Measurements from ENCODE around the gene OLIG3. TPM values are rescaled to one million over a fixed set of nuclear protein-coding genes. Genes with fewer than 3 reads are reported as not detected.

Gene OLIG3
- total and polyA plus RNA-seq, 2 of the 8 experiments (the other 6 are each of a cell fraction or from before 2014, with no cell fraction given), result 0.60 to 1.3 TPM

GRCh38 chr6:137490961-137491360, 3.2 kb downstream of the OLIG3 start (continued):
- TF ChIP-seq CHD7 (IDR thresholded peaks at IDR 0.05; ENCODE audit: insufficient replicate concordance, low read length), result no peak
- no peak for TF ChIP-seq RFX5 (IDR thresholded peaks at IDR 0.05; ENCODE audit: borderline replicate concordance, low read depth, low read length)
- no peak for TF ChIP-seq CBX8 (IDR thresholded peaks at IDR 0.05; ENCODE audit: borderline replicate concordance, low read depth, low read length)
- TF ChIP-seq MAFK (IDR thresholded peaks at IDR 0.05; ENCODE audit: low read depth, low read length), result no peak
- no peak for TF ChIP-seq PHF8 (conservative IDR thresholded peaks at IDR 0.05; ENCODE audit: low read depth, low read length)
- peak; percentile 48 for TF ChIP-seq EZH2 (IDR thresholded peaks at IDR 0.05; ENCODE audit: low read depth, low read length, severe bottlenecking)
- TF ChIP-seq SAP30 (IDR thresholded peaks at IDR 0.05; ENCODE audit: insufficient read depth, insufficient replicate concordance, low read length), result no peak
- peak; percentile 39; the same call in 1 of the 2 replicates for TF ChIP-seq SUZ12 (IDR thresholded peaks at IDR 0.05; ENCODE audit: low read length)
- TF ChIP-seq CBX5 (IDR thresholded peaks at IDR 0.05; ENCODE audit: low read depth, low read length), result no peak
- no peak for TF ChIP-seq POLR2AphosphoS5 (IDR thresholded peaks at IDR 0.05; ENCODE audit: low read depth, low read length)
- no peak for TF ChIP-seq TCF12 (IDR thresholded peaks at IDR 0.05; ENCODE audit: low read depth, low read length)
- TF ChIP-seq BACH1 (IDR thresholded peaks at IDR 0.05; ENCODE audit: low read length), result no peak
